ENCODE measurements around the gene COX4I1.

DNA sequence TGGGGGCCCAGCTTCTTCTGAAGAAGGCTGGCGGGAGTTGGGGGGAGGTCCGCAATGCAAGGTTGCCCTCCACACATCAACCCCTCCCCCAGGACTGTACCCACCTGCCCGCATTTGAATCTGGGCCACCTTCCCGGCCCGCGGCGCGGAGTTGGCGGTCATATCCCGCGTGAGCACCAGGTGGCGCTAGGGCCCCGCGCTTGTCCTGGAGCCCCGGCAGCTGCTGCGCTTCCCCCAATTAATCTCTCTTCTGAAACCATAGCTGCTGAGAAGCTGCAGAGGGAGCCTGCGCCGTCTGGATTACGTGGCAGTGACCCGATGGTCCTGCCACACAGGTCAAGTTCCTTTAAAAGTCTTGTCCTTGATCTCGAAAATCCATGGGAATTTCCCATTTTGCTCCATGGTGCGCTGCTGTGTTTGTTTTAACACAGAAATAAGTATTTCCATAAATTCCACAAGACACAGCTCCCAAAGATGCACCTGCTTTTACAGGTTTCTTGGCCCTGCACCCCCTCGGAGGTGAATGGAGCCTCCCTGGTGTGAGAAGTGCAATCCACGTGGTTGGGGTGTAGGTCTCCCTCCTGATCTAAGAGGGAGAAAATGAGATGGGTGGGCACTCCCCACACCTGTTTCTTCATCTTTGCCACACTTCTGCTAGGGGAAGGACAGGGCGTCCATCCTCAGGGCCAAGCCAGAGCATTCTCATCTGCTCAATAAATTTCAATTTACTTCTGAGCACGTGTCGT, 22.1 kb downstream of the COX4I1 start:
- TF ChIP-seq, protein P1, sequence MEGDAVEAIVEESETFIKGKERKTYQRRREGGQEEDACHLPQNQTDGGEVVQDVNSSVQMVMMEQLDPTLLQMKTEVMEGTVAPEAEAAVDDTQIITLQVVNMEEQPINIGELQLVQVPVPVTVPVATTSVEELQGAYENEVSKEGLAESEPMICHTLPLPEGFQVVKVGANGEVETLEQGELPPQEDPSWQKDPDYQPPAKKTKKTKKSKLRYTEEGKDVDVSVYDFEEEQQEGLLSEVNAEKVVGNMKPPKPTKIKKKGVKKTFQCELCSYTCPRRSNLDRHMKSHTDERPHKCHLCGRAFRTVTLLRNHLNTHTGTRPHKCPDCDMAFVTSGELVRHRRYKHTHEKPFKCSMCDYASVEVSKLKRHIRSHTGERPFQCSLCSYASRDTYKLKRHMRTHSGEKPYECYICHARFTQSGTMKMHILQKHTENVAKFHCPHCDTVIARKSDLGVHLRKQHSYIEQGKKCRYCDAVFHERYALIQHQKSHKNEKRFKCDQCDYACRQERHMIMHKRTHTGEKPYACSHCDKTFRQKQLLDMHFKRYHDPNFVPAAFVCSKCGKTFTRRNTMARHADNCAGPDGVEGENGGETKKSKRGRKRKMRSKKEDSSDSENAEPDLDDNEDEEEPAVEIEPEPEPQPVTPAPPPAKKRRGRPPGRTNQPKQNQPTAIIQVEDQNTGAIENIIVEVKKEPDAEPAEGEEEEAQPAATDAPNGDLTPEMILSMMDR (IDR thresholded peaks at IDR 0.05; ENCODE audit: low read depth, low read length), result peak; percentile 98
- no peak for TF ChIP-seq EZH2phosphoT487 (IDR thresholded peaks at IDR 0.05; ENCODE audit: low read depth)
